CD4-positive, alpha-beta T cell treated with Interleukin-4 for 4 hours (primary cell): ENCODE measurements around the gene SLC25A21.
"Not testable (repeated sequence)": the region's sequence is repeated elsewhere in the genome, so short reads cannot be mapped to it uniquely, and the experiment has no call there.

Experiments used
- DNase-seq: peaks from one replicate; pipeline ENCODE4 v3.0.0-alpha.2; 2020

The SLC25A21 gene

DNA sequence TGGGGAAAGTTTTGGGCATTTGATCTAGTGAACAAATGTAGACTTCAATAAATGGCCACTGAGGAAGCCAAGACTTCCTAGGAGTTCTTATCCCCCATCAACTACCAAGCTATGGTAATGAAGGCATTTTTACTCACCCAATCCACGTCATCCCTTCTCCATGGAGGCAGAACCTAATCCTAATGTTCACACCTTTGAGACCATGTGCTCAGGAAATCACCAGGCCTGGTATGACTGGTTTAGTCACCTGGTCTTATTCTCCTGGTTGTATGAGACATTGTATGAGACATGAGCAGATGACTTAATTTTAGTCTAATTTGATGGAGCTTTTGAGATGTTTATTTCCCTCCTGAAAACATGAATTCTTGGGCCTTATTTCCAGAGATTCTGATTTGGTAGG, 422.2 kb downstream of the SLC25A21 start:
- DNase-seq = no peak

GRCh38 chr14:36748610-36749213, 423.7 kb downstream of the SLC25A21 start:
- no peak for DNase-seq

DNA sequence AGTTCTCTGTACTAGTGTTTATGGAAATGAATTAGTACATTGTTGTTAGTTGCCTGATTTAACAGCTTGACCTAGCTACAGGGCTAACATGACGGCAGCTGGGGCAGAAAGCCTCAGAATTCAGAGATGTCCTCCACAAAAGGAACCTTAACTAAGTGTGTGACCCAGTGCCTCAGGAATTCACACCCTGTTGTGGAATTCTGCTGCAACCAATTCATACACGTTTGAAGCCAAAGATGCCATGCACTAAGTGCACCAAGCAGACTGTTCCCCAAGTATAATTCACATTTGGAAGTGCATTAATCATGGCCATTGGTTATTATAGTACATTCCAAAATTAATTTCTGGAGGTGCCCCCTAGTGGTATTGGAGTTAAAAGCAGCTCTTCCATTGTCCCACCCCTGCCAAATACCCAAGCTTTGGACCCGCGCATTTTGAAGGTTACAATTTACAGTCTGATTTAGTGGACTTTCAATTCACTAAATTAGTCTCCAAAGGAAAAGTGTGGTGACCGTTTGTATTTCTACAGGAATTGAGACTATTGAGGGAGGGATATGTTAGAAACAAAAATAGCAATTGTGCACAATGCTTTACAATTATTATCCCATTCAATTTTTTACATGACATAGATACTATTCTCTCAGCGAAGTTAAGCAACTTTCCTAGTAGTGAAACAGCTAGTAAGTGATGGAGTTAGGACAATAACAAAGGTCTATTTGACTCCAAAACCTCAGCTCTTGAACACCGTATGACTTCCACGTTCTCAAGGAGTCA, 424.8 kb downstream of the SLC25A21 start:
- DNase-seq = no peak

GRCh38 chr14:36746872-36747271, 425.5 kb downstream of the SLC25A21 start:
- no peak for DNase-seq

GRCh38 chr14:36741858-36742257, 430.5 kb downstream of the SLC25A21 start:
- no peak for DNase-seq

GRCh38 chr14:36738269-36738668, 434.1 kb downstream of the SLC25A21 start:
- no peak for DNase-seq

DNA sequence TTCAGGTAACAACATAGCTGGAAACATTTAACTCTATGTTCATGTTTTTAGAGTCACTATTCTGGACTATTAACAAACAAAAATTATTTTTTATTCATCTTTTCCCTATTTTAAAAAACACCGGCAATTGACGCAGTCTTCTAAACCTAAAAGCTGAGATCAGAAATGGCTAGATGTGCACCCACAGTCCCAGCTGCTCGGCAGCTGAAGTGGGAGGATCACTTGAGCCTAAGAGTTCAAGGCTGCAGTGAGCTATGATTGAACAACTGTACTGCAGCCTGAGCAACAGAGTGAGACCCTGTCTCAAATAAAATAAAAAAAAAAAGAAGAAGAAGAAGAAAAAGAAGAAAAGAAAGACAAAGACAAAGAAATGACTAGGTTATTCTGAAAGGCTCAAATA, 446.3 kb downstream of the SLC25A21 start:
- DNase-seq = no peak

- DNase-seq = no peak
Observed at GRCh38 chr14:36724162-36724561, 448.2 kb downstream of the SLC25A21 start.

- no peak for DNase-seq
Observed at GRCh38 chr14:36723530-36723929, 448.9 kb downstream of the SLC25A21 start.

GRCh38 chr14:36721877-36722276, 450.5 kb downstream of the SLC25A21 start:
- DNase-seq = no peak

- DNase-seq = no peak
Observed at GRCh38 chr14:36720657-36721056, 451.7 kb downstream of the SLC25A21 start.

GRCh38 chr14:36719823-36720222, 452.6 kb downstream of the SLC25A21 start:
- no peak for DNase-seq

DNA sequence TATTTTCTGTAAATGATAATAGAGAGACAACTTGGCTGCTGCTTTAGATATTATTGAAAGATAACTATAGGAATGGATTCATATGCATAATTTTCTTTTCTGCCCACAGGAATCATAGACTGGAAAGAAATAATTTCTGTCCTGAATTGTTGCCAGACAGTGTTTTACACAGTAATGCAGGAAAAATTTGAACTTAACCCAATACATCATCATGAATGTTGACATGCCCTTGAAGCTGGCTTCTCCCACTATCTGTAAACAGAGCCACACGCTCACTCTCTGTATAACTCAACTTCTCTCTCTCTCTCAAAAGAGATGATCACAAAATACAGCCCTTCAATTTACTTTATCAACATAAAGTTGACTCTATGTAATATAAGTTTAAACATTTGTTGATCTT, 454.2 kb downstream of the SLC25A21 start:
- DNase-seq = no peak

- DNase-seq = no peak
Observed at GRCh38 chr14:36717363-36717762, 455.0 kb downstream of the SLC25A21 start.

- DNase-seq = no peak
Observed at GRCh38 chr14:36716614-36717184, 455.7 kb downstream of the SLC25A21 start.

- no peak for DNase-seq
Observed at GRCh38 chr14:36713960-36714703, 458.3 kb downstream of the SLC25A21 start.

- no peak for DNase-seq
Observed at GRCh38 chr14:36707570-36707969, 464.8 kb downstream of the SLC25A21 start.

DNA sequence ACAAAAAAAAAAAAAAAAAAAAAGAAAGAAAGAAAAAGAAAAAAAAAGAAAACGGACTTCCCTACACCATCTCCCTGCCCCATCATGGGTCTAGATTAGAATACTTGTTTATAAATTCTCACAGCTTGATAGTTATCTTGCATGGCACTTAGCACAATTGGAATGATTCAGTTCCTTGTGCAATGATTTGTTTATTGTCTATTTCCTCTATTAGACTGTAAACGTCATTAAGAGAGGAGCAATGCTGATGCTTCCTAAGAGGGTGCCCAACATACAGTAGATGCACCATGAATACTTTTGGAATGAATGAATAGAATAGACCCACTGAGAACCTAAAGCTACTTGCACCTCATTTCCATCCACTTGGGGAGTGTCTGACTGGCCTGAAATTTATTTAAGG, 469.9 kb downstream of the SLC25A21 start:
- no peak for DNase-seq

DNA sequence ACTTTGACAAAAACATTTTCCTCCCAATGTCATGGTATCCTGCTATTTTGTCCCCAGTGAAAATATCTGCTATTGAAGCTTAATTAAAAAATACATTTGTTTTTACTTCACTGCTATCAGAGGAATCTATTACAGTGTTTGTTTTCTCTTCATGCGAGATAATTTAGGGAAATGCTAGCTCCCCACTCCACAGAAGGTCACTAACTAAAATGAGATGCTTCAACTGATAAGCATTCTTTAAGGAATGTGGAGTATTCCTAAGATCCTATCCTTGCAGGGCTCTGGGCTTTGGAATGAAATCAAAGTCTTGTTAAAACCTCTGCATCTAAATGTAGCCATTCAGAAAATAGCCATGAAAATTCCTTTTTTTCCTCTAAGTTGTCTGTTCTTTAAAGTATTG, 471.3 kb downstream of the SLC25A21 start:
- DNase-seq = no peak

DNA sequence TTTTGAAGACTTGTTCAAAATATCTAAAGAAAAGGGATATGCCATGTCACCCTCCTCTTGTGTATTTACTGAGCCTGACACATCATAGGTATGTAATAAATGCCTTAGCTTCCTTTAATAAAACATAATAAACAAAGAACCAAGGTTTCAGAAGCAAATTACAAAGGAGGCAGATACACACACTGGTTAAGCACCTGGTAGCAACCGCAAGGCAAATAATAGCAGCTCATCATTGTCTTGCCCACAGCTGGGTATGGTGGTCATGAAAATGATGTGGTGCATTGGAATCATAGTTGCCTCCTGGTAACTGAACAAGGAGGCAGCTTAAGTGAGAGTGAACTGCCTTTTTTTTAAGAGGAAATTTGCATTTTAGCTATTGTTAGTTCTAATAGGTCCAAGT, 471.8 kb downstream of the SLC25A21 start:
- no peak for DNase-seq

- DNase-seq = not testable (repeated sequence)
Observed at GRCh38 chr14:36699420-36699819, 473.0 kb downstream of the SLC25A21 start.

GRCh38 chr14:36690311-36691040, 481.9 kb downstream of the SLC25A21 start:
- DNase-seq = no peak

- DNase-seq = no peak
Observed at GRCh38 chr14:36684946-36685345, 487.5 kb downstream of the SLC25A21 start.
